Measurements from ENCODE around the gene EID1.
"Not testable (repeated sequence)": the region's sequence is repeated elsewhere in the genome, so short reads cannot be mapped to it uniquely, and the experiment has no call there.

EID1 gene

GRCh38 chr15:48909313-48909712, 31.4 kb downstream of the EID1 start:
- not testable (repeated sequence) for DNase-seq (ENCODE audit: low read depth in 2 of 2)

- DNase-seq (ENCODE audit: low read depth in 2 of 2): not testable (repeated sequence)
Measured at GRCh38 chr15:48910554-48910953, 32.6 kb downstream of the EID1 start.

- no peak for DNase-seq (ENCODE audit: low read depth in 2 of 2)
Measured at GRCh38 chr15:48913141-48913540, 35.2 kb downstream of the EID1 start.

GRCh38 chr15:48914717-48915116, 36.8 kb downstream of the EID1 start:
- no peak for DNase-seq (ENCODE audit: low read depth in 2 of 2)

GRCh38 chr15:48915861-48916260, 37.9 kb downstream of the EID1 start:
- DNase-seq (ENCODE audit: low read depth in 2 of 2): no peak

GRCh38 chr15:48916721-48917120, 38.8 kb downstream of the EID1 start:
- no peak for DNase-seq (ENCODE audit: low read depth in 2 of 2)

- DNase-seq (ENCODE audit: low read depth in 2 of 2): no peak
Measured at GRCh38 chr15:48922046-48922445, 44.1 kb downstream of the EID1 start.

- DNase-seq (ENCODE audit: low read depth in 2 of 2): no peak
Measured at GRCh38 chr15:48924528-48925393, 46.8 kb downstream of the EID1 start.

- DNase-seq (ENCODE audit: low read depth in 2 of 2): no peak
Measured at GRCh38 chr15:48925714-48926223, 47.8 kb downstream of the EID1 start.

GRCh38 chr15:48928877-48929538, 51.1 kb downstream of the EID1 start:
- no peak for DNase-seq (ENCODE audit: low read depth in 2 of 2)

GRCh38 chr15:48929661-48930060, 51.7 kb downstream of the EID1 start:
- no peak for DNase-seq (ENCODE audit: low read depth in 2 of 2)
